Measurements from ENCODE around the gene NOLC1.

DNA sequence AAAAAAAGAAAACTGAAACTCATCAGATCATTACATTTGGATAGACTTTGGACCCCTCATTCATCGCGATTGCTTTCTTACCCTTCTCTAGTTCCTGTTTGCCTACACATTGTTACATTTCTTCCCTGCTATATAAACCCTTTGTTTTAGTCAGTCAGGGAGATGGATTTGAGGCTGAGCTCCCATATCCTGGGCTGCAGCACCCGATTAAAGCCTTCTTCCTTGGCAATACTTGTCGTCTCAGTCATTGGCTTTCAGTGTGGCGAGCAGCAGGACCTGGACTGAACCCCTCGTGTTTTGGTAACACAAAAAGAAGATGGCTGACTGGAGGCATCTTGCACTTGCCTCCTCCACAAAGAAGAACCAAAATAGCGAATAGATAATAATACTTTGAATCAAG, 39.8 kb downstream of the NOLC1 start:
- no peak for TF ChIP-seq CTCF (IDR thresholded peaks at IDR 0.05; ENCODE audit: poor library complexity)
- TF ChIP-seq EZH2 (IDR thresholded peaks at IDR 0.05; ENCODE audit: borderline replicate concordance), result no peak
